ENCODE data around the gene RNF103. TPM values are rescaled to one million over a fixed set of nuclear protein-coding genes. Genes with fewer than 3 reads are reported as not detected.

Gene RNF103
- total RNA-seq, 1 donor from 2014 or later: 21.0 TPM

GRCh38 chr2:86661333-86661732 lies 37.7 kb upstream of the RNF103 start:
- H3K27ac ChIP-seq: no peak overlapping the region
- intact Hi-C loops (cut with DNase I): no loop called here
- TF ChIP-seq CTCF (IDR thresholded peaks at IDR 0.05): no peak
- no peaks in the 10 kb centered on the region for H3K27me3 ChIP-seq
- no peaks in the 10 kb centered on the region for H3K36me3 ChIP-seq
- H3K4me1 ChIP-seq: no peaks in the 10 kb centered on the region
- DNase-seq: no peak
- no peaks in the 10 kb centered on the region for H3K9me3 ChIP-seq
- no peak for ATAC-seq
- no peak overlapping the region for H3K4me3 ChIP-seq

DNA sequence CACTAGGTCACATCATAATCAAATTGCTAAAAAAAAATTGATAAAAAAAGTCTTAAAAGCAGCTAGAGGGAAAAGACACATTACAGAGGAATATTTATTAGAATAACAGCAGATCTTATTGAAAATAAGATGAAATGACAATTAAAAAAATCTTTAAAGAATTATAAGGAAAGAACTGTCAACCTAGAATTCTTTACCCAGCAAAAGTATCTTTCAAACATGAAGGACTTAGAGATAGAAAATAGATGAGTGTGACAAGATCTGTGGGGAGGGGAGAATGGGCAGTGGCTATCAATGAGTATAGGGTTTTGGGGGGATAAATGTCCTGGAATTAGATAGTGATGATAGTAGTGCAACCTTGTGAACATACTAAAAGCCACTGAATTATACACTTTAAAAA lies 26.5 kb upstream of the RNF103 start:
- H3K4me1 ChIP-seq: no peaks in the 10 kb centered on the region

GRCh38 chr2:86649119-86649947 lies 25.7 kb upstream of the RNF103 start:
- no peaks in the 10 kb centered on the region for H3K36me3 ChIP-seq
- ATAC-seq (no peak), DNase-seq (no peak)
- peaks cover 14% of the 10 kb centered on the region for H3K9me3 ChIP-seq
- no peak overlapping the region for H3K27ac ChIP-seq
- H3K27me3 ChIP-seq: no peaks in the 10 kb centered on the region
- intact Hi-C loops (cut with DNase I): no loop called here
- no peaks in the 10 kb centered on the region for H3K4me1 ChIP-seq
- TF ChIP-seq CTCF (IDR thresholded peaks at IDR 0.05): no peak
- H3K4me3 ChIP-seq: no peak overlapping the region

More for the DNA sequence above, 26.5 kb upstream of the RNF103 start:
- Histone ChIP-seq H3K36me3 (no peaks in the 10 kb centered on the region), H3K9me3 (peaks cover 14% of the 10 kb centered on the region), H3K4me3 (no peak overlapping the region), H3K27me3 (no peaks in the 10 kb centered on the region), H3K27ac (no peak overlapping the region)
- DNase-seq (no peak), ATAC-seq (no peak)
- no peak for TF ChIP-seq CTCF (IDR thresholded peaks at IDR 0.05)
- intact Hi-C loops (cut with DNase I): no loop called here

DNA sequence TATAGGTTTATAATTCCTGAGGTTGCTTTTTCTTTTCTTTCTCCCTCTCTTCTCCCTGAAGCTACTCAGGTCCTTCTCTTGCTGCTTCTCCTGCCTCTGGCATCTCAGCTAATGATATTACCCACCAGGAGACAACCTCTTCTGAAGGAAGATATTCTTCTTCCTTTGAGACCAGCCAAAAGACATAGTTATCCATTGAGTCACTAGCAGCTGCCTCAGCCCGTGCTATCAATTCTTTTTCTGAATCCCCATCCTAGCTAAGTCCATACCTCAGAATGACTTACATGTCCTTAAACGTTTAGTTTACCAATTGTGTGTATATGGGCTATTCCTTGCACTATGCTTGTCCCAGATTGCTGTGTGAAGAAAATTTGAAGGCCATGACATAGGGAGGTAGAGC lies 25.0 kb upstream of the RNF103 start:
- DNase-seq: no peak
- intact Hi-C loops (cut with DNase I): no loop called here
- Histone ChIP-seq H3K27ac (no peak overlapping the region), H3K36me3 (no peaks in the 10 kb centered on the region), H3K4me1 (no peaks in the 10 kb centered on the region), H3K9me3 (peaks cover 14% of the 10 kb centered on the region), H3K4me3 (no peak overlapping the region), H3K27me3 (no peaks in the 10 kb centered on the region)
- no peak for ATAC-seq
- no peak for TF ChIP-seq CTCF (IDR thresholded peaks at IDR 0.05)

GRCh38 chr2:86646865-86647264 lies 23.2 kb upstream of the RNF103 start:
- H3K4me1 ChIP-seq: no peaks in the 10 kb centered on the region
- H3K27me3 ChIP-seq: no peaks in the 10 kb centered on the region
- H3K4me3 ChIP-seq: no peak overlapping the region
- ATAC-seq (no peak), DNase-seq (no peak)
- intact Hi-C loops (cut with DNase I): no loop called here
- H3K27ac ChIP-seq: no peak overlapping the region
- H3K9me3 ChIP-seq: peaks cover 14% of the 10 kb centered on the region
- no peaks in the 10 kb centered on the region for H3K36me3 ChIP-seq
- no peak for TF ChIP-seq CTCF (IDR thresholded peaks at IDR 0.05)

Measured in upper lobe of right lung (tissue), 1 donor.